Upper lobe of left lung (tissue), 6 donors: ENCODE measurements around the gene C1orf198. TPM values are rescaled to one million over a fixed set of nuclear protein-coding genes. Genes with fewer than 3 reads are reported as not detected.

Experiments used
- ATAC-seq, 2 donors: fragments of 200-7000 bp; cut with Tn5 transposase; one replicate each; pipeline ENCODE4 v1.9.1; 2022; ENCODE audit warnings: mild to moderate bottlenecking in 2 of 2, moderate library complexity in 2 of 2; ENCODE audit not compliant: low FRiP score in 2 of 2
- DNase-seq, 2 donors: peaks; one replicate each; pipeline ENCODE4 v3.0.0-alpha.2; 2019 to 2020
- H3K27ac ChIP-seq, 4 donors: fragments of 200-600 bp; sonication (generic); one replicate each; pipeline ENCODE4 v1.5.1; 2016 to 2019
- H3K27me3 ChIP-seq, 4 donors: fragments of 200-600 bp; sonication (generic); one replicate each; pipeline ENCODE4 v1.5.1; 2017 to 2019
- H3K36me3 ChIP-seq, 4 donors: fragments of 200-600 bp; sonication (generic); one replicate each; pipeline ENCODE4 v1.5.1; 2016 to 2019
- H3K4me1 ChIP-seq, 4 donors: fragments of 200-600 bp; sonication (generic); one replicate each; pipeline ENCODE4 v1.5.1; 2018 to 2019
- H3K4me3 ChIP-seq, 4 donors: fragments of 200-600 bp; sonication (generic); one replicate each; pipeline ENCODE4 v1.5.1; 2017 to 2019; ENCODE audit warnings: mild to moderate bottlenecking in 2 of 4, moderate library complexity in 1 of 4
- H3K9me3 ChIP-seq, 4 donors: fragments of 200-600 bp; sonication (generic); one replicate each; pipeline ENCODE4 v1.5.1; 2018 to 2019
- EP300 ChIP-seq, 4 donors: sonication (generic); formaldehyde crosslinking; IDR thresholded peaks; one replicate each; pipeline ENCODE4 v1.5.1; 2017; ENCODE audit warnings: antibody characterized with exemption in 4 of 4, control low read depth in 2 of 4
- POLR2A ChIP-seq, 4 donors: fragments of 450-650 bp; IDR thresholded peaks; one replicate each; pipeline ENCODE4 v1.5.1; 2016 to 2017; ENCODE audit warnings: antibody characterized with exemption in 4 of 4, mild to moderate bottlenecking in 2 of 4
- POLR2AphosphoS5 ChIP-seq, 2 donors: sonication (generic); formaldehyde crosslinking; IDR thresholded peaks; one replicate each; pipeline ENCODE4 v1.5.1; 2017; ENCODE audit warnings: antibody characterized with exemption in 2 of 2
- WGBS, 2 donors: methylation state at CpG; one replicate each; pipeline ENCODE4 v1.1.5; 2017 to 2018; 5-methylcytosine and 5-hydroxymethylcytosine counted together
- total RNA-seq, 6 donors: library from RNA; depleted of rRNA in 4 of 6; stranded (reverse); fragments of >200 nt in 4 of 6; gene quantifications; one replicate each; pipeline versions ENCODE4 v1.1.0 to v1.2.1, GENCODE V29; 2016 to 2021
- TF ChIP-seq, protein P1 (sequence below), 6 experiments: fragments of 450-650 bp in 4 of 6; fragments of 200-600 bp in 2 of 6; sonication (generic) in 2 of 6; IDR thresholded peaks; one replicate each; pipeline ENCODE4 v1.5.1; 2016 to 2019; ENCODE audit warnings: antibody characterized with exemption in 6 of 6
- donor health status: DM: no; HTN: no; CAD: no; lungs with moderate emphysema.
- donor health status: DM: no; HTN: yes; CAD: no; lungs with severe emphysema.

C1orf198 gene
- total RNA-seq, 6 donors from 2014 or later, result 51.3 to 241 (median 125) TPM

DNA sequence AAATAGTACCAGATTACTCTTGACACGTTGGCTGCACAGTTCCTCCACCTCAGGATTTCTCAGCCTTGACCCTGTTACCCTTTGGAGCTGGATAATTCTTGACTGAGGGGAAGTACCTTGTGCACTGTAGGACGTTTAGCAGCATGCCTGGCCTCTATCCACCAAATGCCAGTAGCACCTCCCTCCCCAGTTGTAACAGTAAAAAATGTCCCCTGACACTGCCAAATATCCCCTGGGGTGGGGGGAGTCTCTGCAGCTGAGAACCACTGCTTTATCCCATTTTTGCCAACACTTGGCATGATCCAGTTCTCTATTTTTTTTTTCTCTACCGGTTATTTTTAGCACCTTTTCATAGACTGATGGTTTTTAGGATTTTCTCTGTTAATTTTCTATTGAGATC lies 34.0 kb downstream of the C1orf198 start:
- H3K36me3 ChIP-seq, result peaks cover 0 to 21% (median 11%) of the 10 kb centered on the region in 4 donors
- H3K9me3 ChIP-seq, result no peaks in the 10 kb centered on the region
- H3K4me3 ChIP-seq, result no peak overlapping the region
- TF ChIP-seq EP300 (IDR thresholded peaks at IDR 0.05), result no peak
- TF ChIP-seq POLR2AphosphoS5 (IDR thresholded peaks at IDR 0.05), result no peak
- no peak for TF ChIP-seq POLR2A (IDR thresholded peaks at IDR 0.05)
- TF ChIP-seq, protein P1, sequence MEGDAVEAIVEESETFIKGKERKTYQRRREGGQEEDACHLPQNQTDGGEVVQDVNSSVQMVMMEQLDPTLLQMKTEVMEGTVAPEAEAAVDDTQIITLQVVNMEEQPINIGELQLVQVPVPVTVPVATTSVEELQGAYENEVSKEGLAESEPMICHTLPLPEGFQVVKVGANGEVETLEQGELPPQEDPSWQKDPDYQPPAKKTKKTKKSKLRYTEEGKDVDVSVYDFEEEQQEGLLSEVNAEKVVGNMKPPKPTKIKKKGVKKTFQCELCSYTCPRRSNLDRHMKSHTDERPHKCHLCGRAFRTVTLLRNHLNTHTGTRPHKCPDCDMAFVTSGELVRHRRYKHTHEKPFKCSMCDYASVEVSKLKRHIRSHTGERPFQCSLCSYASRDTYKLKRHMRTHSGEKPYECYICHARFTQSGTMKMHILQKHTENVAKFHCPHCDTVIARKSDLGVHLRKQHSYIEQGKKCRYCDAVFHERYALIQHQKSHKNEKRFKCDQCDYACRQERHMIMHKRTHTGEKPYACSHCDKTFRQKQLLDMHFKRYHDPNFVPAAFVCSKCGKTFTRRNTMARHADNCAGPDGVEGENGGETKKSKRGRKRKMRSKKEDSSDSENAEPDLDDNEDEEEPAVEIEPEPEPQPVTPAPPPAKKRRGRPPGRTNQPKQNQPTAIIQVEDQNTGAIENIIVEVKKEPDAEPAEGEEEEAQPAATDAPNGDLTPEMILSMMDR (IDR thresholded peaks at IDR 0.05), result no peak
- no peaks in the 10 kb centered on the region for H3K27me3 ChIP-seq
- no peak overlapping the region for H3K27ac ChIP-seq
- WGBS, 2 donors, result 46 to 51% methylated on average over 3 of the region's 3 CpGs
- ATAC-seq, result no peak
- DNase-seq, result no peak
- no peaks in the 10 kb centered on the region for H3K4me1 ChIP-seq

DNA sequence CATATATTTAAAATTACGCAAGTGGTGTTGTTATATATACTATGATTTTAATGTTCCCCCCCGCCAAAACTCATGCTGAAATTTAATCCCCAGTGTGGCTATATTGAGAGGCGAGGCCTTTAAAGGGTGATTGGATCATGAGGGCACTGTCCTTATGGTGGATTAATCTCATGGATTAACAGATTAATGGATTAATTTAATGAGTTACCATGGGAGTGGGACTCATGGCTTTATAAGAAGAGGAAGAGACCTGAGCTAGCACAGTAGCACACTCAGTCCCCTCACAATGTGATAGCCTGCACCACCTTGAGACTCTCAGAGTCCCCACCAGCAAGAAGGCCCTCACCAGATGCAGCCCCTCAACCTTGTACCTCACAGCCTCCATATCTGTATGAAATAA lies 34.8 kb downstream of the C1orf198 start:
- peaks cover 0 to 14% (median 6%) of the 10 kb centered on the region in 4 donors for H3K36me3 ChIP-seq
- H3K4me1 ChIP-seq, result no peaks in the 10 kb centered on the region
- 91 to 97% methylated on average over 3 of the region's 3 CpGs for WGBS, 2 donors
- TF ChIP-seq POLR2A (IDR thresholded peaks at IDR 0.05), result no peak
- TF ChIP-seq, protein P1 (IDR thresholded peaks at IDR 0.05), result no peak
- TF ChIP-seq POLR2AphosphoS5 (IDR thresholded peaks at IDR 0.05), result no peak
- no peak for TF ChIP-seq EP300 (IDR thresholded peaks at IDR 0.05)
- no peak overlapping the region for H3K27ac ChIP-seq
- H3K4me3 ChIP-seq, result no peak overlapping the region
- ATAC-seq (no peak), DNase-seq (no peak)
- H3K9me3 ChIP-seq, result no peaks in the 10 kb centered on the region
- H3K27me3 ChIP-seq, result no peaks in the 10 kb centered on the region

DNA sequence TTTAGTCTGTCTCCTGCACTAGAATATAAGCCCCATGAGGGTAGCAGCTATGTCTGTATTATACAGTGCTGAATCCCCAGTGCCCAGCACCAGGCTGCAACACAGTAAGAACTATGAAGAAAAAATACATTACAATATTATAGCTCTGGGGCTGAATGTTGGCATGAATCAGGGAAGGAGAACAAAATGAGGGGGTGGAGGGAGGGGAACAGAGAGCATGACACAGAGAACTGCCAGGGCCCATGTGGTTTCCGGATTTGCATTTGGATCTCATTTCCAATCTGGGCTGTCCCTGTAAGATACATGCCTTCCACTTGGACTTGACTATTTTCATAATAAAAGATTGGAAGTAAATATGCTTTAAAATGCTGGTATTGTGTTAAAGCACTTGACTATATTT lies 35.8 kb downstream of the C1orf198 start:
- peaks cover 0 to 4% (median 0%) of the 10 kb centered on the region in 4 donors for H3K4me1 ChIP-seq
- TF ChIP-seq POLR2A (IDR thresholded peaks at IDR 0.05) (no peak), POLR2AphosphoS5 (IDR thresholded peaks at IDR 0.05) (no peak), EP300 (IDR thresholded peaks at IDR 0.05) (no peak)
- TF ChIP-seq, protein P1 (IDR thresholded peaks at IDR 0.05), result no peak
- no peak overlapping the region for H3K27ac ChIP-seq
- H3K4me3 ChIP-seq, result no peak overlapping the region
- DNase-seq, result no peak
- H3K36me3 ChIP-seq, result peaks cover 0 to 6% (median 4%) of the 10 kb centered on the region in 4 donors
- no peaks in the 10 kb centered on the region for H3K27me3 ChIP-seq
- 84 to 88% methylated on average over 1 of the region's 1 CpG for WGBS, 2 donors
- H3K9me3 ChIP-seq, result no peaks in the 10 kb centered on the region
- no peak for ATAC-seq

DNA sequence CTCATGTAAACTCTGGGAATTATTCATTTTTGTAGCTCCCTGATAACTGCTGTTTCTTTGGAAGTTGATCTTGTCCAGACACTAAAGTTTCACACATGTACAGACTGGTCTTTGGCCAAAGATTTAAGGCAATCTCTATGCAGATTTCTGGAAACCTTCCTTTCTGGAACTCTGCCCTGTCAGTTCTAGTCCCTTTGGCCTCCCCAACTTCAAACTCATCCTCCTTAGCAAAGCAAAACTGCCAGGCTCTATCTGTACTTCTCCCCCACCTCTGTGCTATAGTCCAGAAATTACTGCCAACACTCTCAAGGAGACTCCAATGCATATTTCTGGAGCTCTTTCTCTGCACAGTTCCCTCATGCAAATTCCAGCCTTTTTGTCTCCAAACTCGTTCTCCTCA lies 36.5 kb downstream of the C1orf198 start:
- WGBS, 2 donors, result 40 to 72% methylated on average over 1 of the region's 1 CpG
- Histone ChIP-seq H3K36me3 (no peaks in the 10 kb centered on the region), H3K27ac (no peak overlapping the region), H3K27me3 (no peaks in the 10 kb centered on the region), H3K4me3 (no peak overlapping the region), H3K9me3 (no peaks in the 10 kb centered on the region), H3K4me1 (peaks cover 0 to 6% (median 0%) of the 10 kb centered on the region in 4 donors)
- ATAC-seq (no peak), DNase-seq (no peak)
- TF ChIP-seq, protein P1 (IDR thresholded peaks at IDR 0.05), result no peak
- TF ChIP-seq POLR2AphosphoS5 (IDR thresholded peaks at IDR 0.05) (no peak), EP300 (IDR thresholded peaks at IDR 0.05) (no peak), POLR2A (IDR thresholded peaks at IDR 0.05) (no peak)

DNA sequence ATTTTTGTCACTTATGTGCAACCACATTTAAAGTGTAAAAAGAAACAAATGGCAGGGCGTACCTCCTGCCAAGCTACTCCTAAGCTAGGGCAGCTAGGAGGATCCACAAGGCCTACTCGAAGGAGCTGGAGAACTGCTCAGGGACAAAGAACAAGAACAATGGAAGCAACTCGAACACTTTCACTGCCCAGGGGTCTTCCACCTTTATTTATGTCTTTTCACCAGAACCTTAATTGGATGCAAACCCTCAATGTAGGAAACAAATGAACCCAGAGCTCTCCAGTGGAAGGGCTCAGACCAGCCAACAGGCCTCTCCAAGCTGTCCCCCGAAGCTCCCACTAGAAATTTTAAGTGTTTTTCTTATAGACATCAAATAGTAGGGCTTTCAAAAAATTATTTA lies 39.9 kb downstream of the C1orf198 start:
- WGBS, 2 donors, result 76 to 81% methylated on average over 4 of the region's 4 CpGs

More for the DNA sequence above, 39.9 kb downstream of the C1orf198 start:
- DNase-seq (no peak), ATAC-seq (no peak)
- no peaks in the 10 kb centered on the region for H3K36me3 ChIP-seq
- H3K27me3 ChIP-seq, result no peaks in the 10 kb centered on the region
- H3K4me1 ChIP-seq, result peaks cover 12 to 19% (median 17%) of the 10 kb centered on the region in 4 donors
- TF ChIP-seq EP300 (IDR thresholded peaks at IDR 0.05) (no peak), POLR2A (IDR thresholded peaks at IDR 0.05) (no peak), POLR2AphosphoS5 (IDR thresholded peaks at IDR 0.05) (no peak)
- TF ChIP-seq, protein P1 (IDR thresholded peaks at IDR 0.05), result no peak
- H3K4me3 ChIP-seq, result no peak overlapping the region
- H3K9me3 ChIP-seq, result no peaks in the 10 kb centered on the region
- H3K27ac ChIP-seq, result peak overlapping the region in 1 of 4 donors; percentile 6
